ENCODE results near the gene RNF152.

Gene RNF152

GRCh38 chr18:61892683-61893308 is at the start of gene RNF152:
TSS of gene RNF152 (minus strand) at chr18:61893007. CDS start at chr18:61816463, 76,544 bp downstream.
- no peak for DNase-seq

GRCh38 chr18:61941948-61942471 is 49.2 kb upstream of the RNF152 start:
- DNase-seq = no peak

GRCh38 chr18:61939046-61939674 is 46.4 kb upstream of the RNF152 start:
- no peak for DNase-seq

- DNase-seq = no peak
These were observed 42.6 kb upstream of the RNF152 start for GRCh38 chr18:61935362-61935761.

- no peak for DNase-seq
These were observed 39.0 kb upstream of the RNF152 start for GRCh38 chr18:61931654-61932379.

- no peak for DNase-seq
These were observed 37.3 kb upstream of the RNF152 start for GRCh38 chr18:61929881-61930640.

GRCh38 chr18:61926532-61926931 is 33.7 kb upstream of the RNF152 start:
- DNase-seq = no peak

GRCh38 chr18:61924550-61924949 is 31.7 kb upstream of the RNF152 start:
- no peak for DNase-seq

- DNase-seq = no peak
These were observed 29.6 kb upstream of the RNF152 start for GRCh38 chr18:61922435-61922834.

GRCh38 chr18:61921621-61922235 is 28.9 kb upstream of the RNF152 start:
- no peak for DNase-seq

- DNase-seq = no peak
These were observed 25.0 kb upstream of the RNF152 start for GRCh38 chr18:61917818-61918217.

- DNase-seq = no peak
These were observed 19.7 kb upstream of the RNF152 start for GRCh38 chr18:61912476-61912875.

- DNase-seq = no peak
These were observed 17.3 kb upstream of the RNF152 start for GRCh38 chr18:61910101-61910500.

- DNase-seq = no peak
These were observed 15.9 kb upstream of the RNF152 start for GRCh38 chr18:61908661-61909060.

- peak; percentile 30 for DNase-seq
These were observed 8.6 kb upstream of the RNF152 start for GRCh38 chr18:61901323-61901986.

GRCh38 chr18:61900504-61901281 is 7.9 kb upstream of the RNF152 start:
- DNase-seq = no peak

GRCh38 chr18:61898640-61899101 is 5.9 kb upstream of the RNF152 start:
- DNase-seq = no peak

- no peak for DNase-seq
These were observed 4.0 kb upstream of the RNF152 start for GRCh38 chr18:61896757-61897156.

- DNase-seq = no peak
These were observed 3.3 kb upstream of the RNF152 start for GRCh38 chr18:61896118-61896517.

- DNase-seq = no peak
These were observed 2.1 kb upstream of the RNF152 start for GRCh38 chr18:61894751-61895524.

Data from NCI-H526 treated with DMSO at 0.1 percent for 48 hours (cell line).